Activated CD4-positive, CD25-positive, alpha-beta regulatory T cell treated with anti-CD3 and anti-CD28 coated beads, Interleukin-2, amount 50 U/mL, for 24 hours (primary cell): ENCODE measurements around the gene RETREG3.
A peak's percentile ranks its signal among the peaks of the same experiment; 100 is the strongest.
"Not testable (repeated sequence)": the region's sequence is repeated elsewhere in the genome, so short reads cannot be mapped to it uniquely, and the experiment has no call there.

Experiments used
- ATAC-seq, 2 donors: fragments of 150-1000 bp; cut with Tn5 transposase; one replicate each; pipeline ENCODE4 v1.10.0; 2021; ENCODE audit warnings: mild to moderate bottlenecking in 1 of 2, moderate library complexity in 1 of 2

The RETREG3 gene

GRCh38 chr17:42609182-42609813 is at the start of gene RETREG3, which contains the start of gene TUBG1:
TSS of gene RETREG3 (minus strand) at chr17:42609374. CDS start at chr17:42609324, 50 bp downstream.
TSS of gene TUBG1 (plus strand) at chr17:42609683. CDS start at chr17:42609738, 55 bp downstream.
- ATAC-seq, result peak; percentile 91 to 93

- no peak for ATAC-seq
Measured at GRCh38 chr17:42657824-42658588, 48.8 kb upstream of the RETREG3 start.

GRCh38 chr17:42655528-42655927 is 46.4 kb upstream of the RETREG3 start:
- no peak for ATAC-seq

- no peak for ATAC-seq
Measured at GRCh38 chr17:42653179-42654124, 44.3 kb upstream of the RETREG3 start.

- no peak for ATAC-seq
Measured at GRCh38 chr17:42651392-42651791, 42.2 kb upstream of the RETREG3 start.

- no peak for ATAC-seq
Measured at GRCh38 chr17:42647778-42648177, 38.6 kb upstream of the RETREG3 start.

GRCh38 chr17:42642336-42642735 is 33.2 kb upstream of the RETREG3 start:
- no peak for ATAC-seq

- no peak for ATAC-seq
Measured at GRCh38 chr17:42640121-42640520, 30.9 kb upstream of the RETREG3 start.

- ATAC-seq, result no peak
Measured at GRCh38 chr17:42639525-42640113, 30.4 kb upstream of the RETREG3 start.

GRCh38 chr17:42632949-42633444 is 23.8 kb upstream of the RETREG3 start:
- no peak for ATAC-seq

GRCh38 chr17:42629411-42630009 is 20.3 kb upstream of the RETREG3 start:
- no peak for ATAC-seq

- ATAC-seq, result not testable (repeated sequence)
Measured at GRCh38 chr17:42627032-42627764, 18.0 kb upstream of the RETREG3 start.

- ATAC-seq, result no peak
Measured at GRCh38 chr17:42623732-42624596, 14.8 kb upstream of the RETREG3 start.

- ATAC-seq, result no peak
Measured at GRCh38 chr17:42623271-42623670, 14.1 kb upstream of the RETREG3 start.

- ATAC-seq, result not testable (repeated sequence)
Measured at GRCh38 chr17:42621987-42622386, 12.8 kb upstream of the RETREG3 start.

GRCh38 chr17:42618442-42619150 is 9.4 kb upstream of the RETREG3 start:
- peak; percentile 21 to 30 for ATAC-seq

- ATAC-seq, result no peak
Measured at GRCh38 chr17:42617956-42618431, 8.8 kb upstream of the RETREG3 start.

GRCh38 chr17:42613699-42614295 is 4.6 kb upstream of the RETREG3 start:
- ATAC-seq, result no peak

GRCh38 chr17:42612013-42612412 is 2.8 kb upstream of the RETREG3 start:
- no peak for ATAC-seq
